HEK293 (cell line): ENCODE measurements around the gene ACR.
A peak's percentile ranks its signal among the peaks of the same experiment; 100 is the strongest.
"Not testable (repeated sequence)": the region's sequence is repeated elsewhere in the genome, so short reads cannot be mapped to it uniquely, and the experiment has no call there.

ENCODE experiments used
- CTCF ChIA-PET: fragments of 350-600 bp; formaldehyde crosslinking; extraction: SDS; loops from one replicate; lab custom pipeline; 2021; ENCODE audit warnings: antibody characterized with exemption; lab: Yijun Ruan, JAX
- POLR2A ChIA-PET: fragments of 300-600 bp; formaldehyde crosslinking; extraction: SDS; loops from one replicate; lab custom pipeline; 2020; ENCODE audit warnings: antibody characterized with exemption, inconsistent platforms; lab: Yijun Ruan, JAX
- H3K27ac ChIP-seq: fragments of 200-500 bp; sonication (Bioruptor generic); 2 replicates; pipeline ENCODE4 v1.5.1; 2014; ENCODE audit warnings: low read depth, low read length, control low read depth, inconsistent platforms; ENCODE audit errors: extremely low read depth
- H3K36me3 ChIP-seq, 2 experiments: fragments of 200-500 bp in 1 of 2; sonication (Bioruptor generic) in 1 of 2; 1 replicate in 1 of 2; 2 replicates in 1 of 2; pipeline ENCODE4 v1.5.1; 2014 to 2017; ENCODE audit warnings: inconsistent platforms in 2 of 2, low read length in 2 of 2; ENCODE audit not compliant: control insufficient read depth in 2 of 2, insufficient read depth in 1 of 2
- H3K4me1 ChIP-seq: fragments of 200-500 bp; sonication (Bioruptor generic); 2 replicates; pipeline ENCODE4 v1.5.1; 2014; ENCODE audit warnings: mild to moderate bottlenecking, low read length, inconsistent platforms; ENCODE audit not compliant: control insufficient read depth, insufficient read depth
- H3K4me3 ChIP-seq: 2 replicates; pipeline ENCODE4 v1.5.1; 2011; ENCODE audit warnings: low read depth, mild to moderate bottlenecking, control low read depth, low read length, moderate library complexity
- H3K9me3 ChIP-seq: fragments of 200-500 bp; sonication (Bioruptor generic); 2 replicates; pipeline ENCODE4 v1.5.1; 2014; ENCODE audit warnings: low read depth, low read length, inconsistent platforms; ENCODE audit not compliant: control insufficient read depth, insufficient read depth
- KLF9 ChIP-seq: fragments of 450-650 bp; formaldehyde crosslinking; IDR thresholded peaks from 2 replicates; pipeline ENCODE4 v1.5.1; 2016; ENCODE audit warnings: missing biosample characterization, missing genetic modification characterization, low read depth
- ZBTB17 ChIP-seq: fragments of 450-650 bp; formaldehyde crosslinking; IDR thresholded peaks from 2 replicates; pipeline ENCODE4 v1.5.1; 2016; ENCODE audit warnings: missing biosample characterization, missing genetic modification characterization
- ZBTB26 ChIP-seq: fragments of 450-650 bp; formaldehyde crosslinking; optimal IDR thresholded peaks from 2 replicates; pipeline ENCODE3; 2016; ENCODE audit warnings: missing biosample characterization, mild to moderate bottlenecking, missing genetic modification characterization
- ZNF335 ChIP-seq: fragments of 450-650 bp; formaldehyde crosslinking; conservative IDR thresholded peaks from 2 replicates; pipeline ENCODE4 v1.5.1; 2016; ENCODE audit warnings: missing biosample characterization, missing genetic modification characterization
- ZSCAN30 ChIP-seq: fragments of 450-650 bp; IDR thresholded peaks from 2 replicates; pipeline ENCODE4 v1.5.1; 2018; ENCODE audit warnings: missing biosample characterization, mild to moderate bottlenecking, missing genetic modification characterization, moderate library complexity

The ACR gene

DNA sequence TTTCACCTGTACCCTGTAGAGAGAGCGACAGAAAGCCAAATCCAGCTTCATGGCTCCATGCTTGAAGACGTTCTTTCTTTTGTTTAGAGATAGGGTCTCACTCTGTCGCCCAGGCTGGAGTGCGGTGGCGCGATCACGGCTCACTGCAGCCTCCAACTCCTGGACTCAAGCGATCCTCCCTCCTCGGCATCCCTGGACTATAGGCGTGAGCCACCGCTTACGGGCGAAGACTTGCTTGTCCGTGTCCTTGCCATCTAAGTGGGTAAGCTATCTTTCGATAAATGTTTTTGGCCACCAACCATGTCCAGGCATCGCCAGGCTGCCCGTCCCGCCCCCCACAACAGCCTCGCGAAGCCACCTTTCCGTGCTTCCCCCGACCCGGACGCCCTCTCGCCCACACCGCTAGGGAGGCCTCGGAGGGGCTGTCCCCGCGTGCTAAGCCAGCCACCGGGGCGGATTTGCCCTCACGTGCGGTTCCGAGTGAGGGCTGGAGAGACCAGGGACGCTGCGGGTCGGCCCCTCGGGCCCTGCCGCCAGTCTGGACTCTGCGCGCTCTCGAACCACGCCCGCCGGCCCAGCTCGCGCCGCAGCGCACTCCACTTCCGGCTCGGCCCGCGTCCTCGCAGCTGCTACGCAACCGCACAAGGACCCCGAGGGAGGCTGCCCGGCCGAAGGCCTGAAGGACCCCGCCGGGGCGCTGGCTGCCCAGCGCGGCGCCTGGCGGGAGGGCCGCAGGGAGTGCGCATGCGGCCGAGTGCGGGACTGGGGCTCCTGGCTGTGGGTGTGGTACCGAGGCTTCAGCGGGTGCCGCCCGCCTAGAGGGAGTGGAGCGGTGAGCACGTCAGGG, 45.3 kb downstream of the ACR start, which contains the start of gene RABL2B:
RABL2B (minus strand) TSS at position 604 of the 847 bp plus-strand sequence. CDS start 1,342 bp downstream, outside the sequence.
- POLR2A ChIA-PET, H3K36me3 ChIP-seq, H3K27ac ChIP-seq, H3K4me1 ChIP-seq, H3K9me3 ChIP-seq: not testable (repeated sequence)
- TF ChIP-seq ZSCAN30 (0 out of 2 replicates have a peak, but pooled peaks have one; percentile 33), ZNF335 (tag by site-specific recombination) (peak; percentile 60), ZBTB17 (tag by site-specific recombination) (0 out of 2 replicates have a peak, but pooled peaks have one; percentile 14), KLF9 (tag by site-specific recombination) (peak; percentile 33), ZBTB26 (peak; percentile 94)
- CTCF ChIA-PET, result interaction anchor here (0.9 kb wide), 1 partner anchor 26 kb away, joined by 3 read pairs; no protein-coding TSS in a partner anchor
- H3K4me3 ChIP-seq, result peak within 1 kb of the TSS; percentile 47

- H3K36me3 ChIP-seq, H3K27ac ChIP-seq, H3K9me3 ChIP-seq, H3K4me1 ChIP-seq, POLR2A ChIA-PET: not testable (repeated sequence)
- CTCF ChIA-PET, result interaction anchor here (0.9 kb wide), 1 partner anchor 27 kb away, joined by 3 read pairs; no protein-coding TSS in a partner anchor
- H3K4me3 ChIP-seq, result peak overlapping the region; percentile 34
Observed at GRCh38 chr22:50783880-50784276, 45.9 kb downstream of the ACR start.

- CTCF ChIA-PET, H3K27ac ChIP-seq, H3K4me3 ChIP-seq, H3K36me3 ChIP-seq, POLR2A ChIA-PET, H3K4me1 ChIP-seq, H3K9me3 ChIP-seq: not testable (repeated sequence)
Observed at GRCh38 chr22:50785289-50785688, 47.3 kb downstream of the ACR start.

- H3K4me3 ChIP-seq, CTCF ChIA-PET, H3K36me3 ChIP-seq, POLR2A ChIA-PET, H3K27ac ChIP-seq, H3K9me3 ChIP-seq, H3K4me1 ChIP-seq: not testable (repeated sequence)
Observed at GRCh38 chr22:50786936-50787335, 48.9 kb downstream of the ACR start.
